Fibroblast of villous mesenchyme (primary cell): ENCODE measurements around the gene DAP3. TPM values are rescaled to one million over a fixed set of nuclear protein-coding genes. Genes with fewer than 3 reads are reported as not detected.
A peak's percentile ranks its signal among the peaks of the same experiment; 100 is the strongest.

Experiments
- DNase-seq: peaks from one replicate; pipeline ENCODE4 v3.0.0-alpha.2; 2010; ENCODE audit warnings: low read depth
- H3K4me3 ChIP-seq: 2 replicates; pipeline ENCODE4 v1.5.1; 2011; ENCODE audit warnings: low read depth, mild to moderate bottlenecking, low read length
- total RNA-seq: library from RNA; depleted of rRNA; stranded (reverse); fragments of >200 nt; gene quantifications from 2 replicates; pipeline ENCODE4 v1.2.3, GENCODE V29; 2012
- TF ChIP-seq, protein P1 (sequence below): IDR thresholded peaks from 2 replicates; pipeline ENCODE4 v1.5.1; 2012; ENCODE audit warnings: low read depth, mild to moderate bottlenecking, low read length; ENCODE audit not compliant: insufficient read depth

Gene DAP3
- total RNA-seq, 1 donor: 87.2 TPM

DNA sequence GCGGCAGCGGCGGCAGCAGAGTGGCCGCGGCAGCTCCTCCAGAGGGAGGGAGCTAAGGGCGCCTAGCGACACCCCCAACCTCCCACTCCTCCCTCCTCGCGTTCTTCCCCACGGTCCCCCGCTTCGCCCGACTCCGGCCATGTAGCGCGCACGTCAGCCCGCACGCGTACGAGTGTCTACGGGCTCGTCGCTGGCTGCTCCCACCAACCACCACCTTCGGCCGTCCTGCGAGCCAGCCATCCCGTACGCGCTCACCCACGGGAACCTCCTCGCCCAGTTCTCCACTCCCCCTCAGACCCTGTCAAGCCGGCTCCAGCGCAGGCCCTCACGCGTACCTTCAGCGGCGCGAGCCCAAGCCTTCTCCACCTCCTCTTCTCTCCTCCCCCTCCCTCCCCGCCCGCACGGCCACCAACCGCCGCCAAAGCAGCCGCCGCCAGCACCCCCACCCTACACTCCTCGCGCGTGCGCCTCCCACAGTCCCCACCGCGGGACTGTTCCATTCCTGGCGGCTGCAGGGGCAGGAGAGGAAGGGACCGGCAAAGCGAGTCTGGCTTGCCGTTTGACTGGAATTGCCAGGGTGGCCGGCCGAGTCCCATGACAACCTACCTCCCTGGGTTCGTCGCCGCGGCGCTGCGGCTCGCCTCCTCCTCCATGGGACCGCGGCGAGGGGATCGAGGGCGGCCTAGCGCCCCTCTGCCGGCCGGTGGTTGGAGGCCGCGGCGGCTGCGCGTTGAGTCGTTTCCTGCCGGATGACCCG is 389 bp upstream of the DAP3 start, which contains the start of gene YY1AP1:
Gene YY1AP1, minus strand, starts transcription at position 451 of the 757 bp plus-strand sequence. CDS start 8,338 bp downstream, outside the sequence.
- DNase-seq: peak; percentile 91
- TF ChIP-seq, protein P1, sequence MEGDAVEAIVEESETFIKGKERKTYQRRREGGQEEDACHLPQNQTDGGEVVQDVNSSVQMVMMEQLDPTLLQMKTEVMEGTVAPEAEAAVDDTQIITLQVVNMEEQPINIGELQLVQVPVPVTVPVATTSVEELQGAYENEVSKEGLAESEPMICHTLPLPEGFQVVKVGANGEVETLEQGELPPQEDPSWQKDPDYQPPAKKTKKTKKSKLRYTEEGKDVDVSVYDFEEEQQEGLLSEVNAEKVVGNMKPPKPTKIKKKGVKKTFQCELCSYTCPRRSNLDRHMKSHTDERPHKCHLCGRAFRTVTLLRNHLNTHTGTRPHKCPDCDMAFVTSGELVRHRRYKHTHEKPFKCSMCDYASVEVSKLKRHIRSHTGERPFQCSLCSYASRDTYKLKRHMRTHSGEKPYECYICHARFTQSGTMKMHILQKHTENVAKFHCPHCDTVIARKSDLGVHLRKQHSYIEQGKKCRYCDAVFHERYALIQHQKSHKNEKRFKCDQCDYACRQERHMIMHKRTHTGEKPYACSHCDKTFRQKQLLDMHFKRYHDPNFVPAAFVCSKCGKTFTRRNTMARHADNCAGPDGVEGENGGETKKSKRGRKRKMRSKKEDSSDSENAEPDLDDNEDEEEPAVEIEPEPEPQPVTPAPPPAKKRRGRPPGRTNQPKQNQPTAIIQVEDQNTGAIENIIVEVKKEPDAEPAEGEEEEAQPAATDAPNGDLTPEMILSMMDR: no peak
- peak within 1 kb of the TSS; percentile 94 for H3K4me3 ChIP-seq

DNA sequence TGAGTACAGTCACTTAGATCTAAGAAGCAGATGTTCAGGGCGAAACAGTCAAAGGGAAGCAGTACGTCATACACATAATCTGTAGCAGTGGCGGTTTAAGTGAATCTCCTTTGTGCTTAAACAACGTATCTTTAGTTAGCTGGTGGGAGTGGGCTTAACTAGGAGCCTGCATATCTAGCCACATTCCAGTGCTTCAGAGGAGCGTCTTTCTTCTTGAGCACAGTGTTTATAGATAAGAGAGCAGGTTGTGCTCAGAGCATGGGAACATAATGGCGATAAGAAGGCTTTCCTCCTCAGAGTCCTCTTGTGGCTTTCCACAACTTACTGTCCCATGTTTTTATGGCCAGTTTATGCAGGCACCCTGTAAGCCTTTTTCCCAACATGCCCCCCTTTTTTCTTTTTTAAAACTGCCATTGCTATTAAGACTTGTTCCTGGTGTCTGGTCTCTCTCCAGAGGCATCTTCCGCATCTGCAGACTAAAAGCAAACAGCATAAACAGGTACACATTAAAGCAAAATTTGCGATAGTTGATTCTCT is 3.2 kb downstream of the DAP3 start:
- TF ChIP-seq, protein P1: no peak
- H3K4me3 ChIP-seq: no peak overlapping the region
- no peak for DNase-seq

DNA sequence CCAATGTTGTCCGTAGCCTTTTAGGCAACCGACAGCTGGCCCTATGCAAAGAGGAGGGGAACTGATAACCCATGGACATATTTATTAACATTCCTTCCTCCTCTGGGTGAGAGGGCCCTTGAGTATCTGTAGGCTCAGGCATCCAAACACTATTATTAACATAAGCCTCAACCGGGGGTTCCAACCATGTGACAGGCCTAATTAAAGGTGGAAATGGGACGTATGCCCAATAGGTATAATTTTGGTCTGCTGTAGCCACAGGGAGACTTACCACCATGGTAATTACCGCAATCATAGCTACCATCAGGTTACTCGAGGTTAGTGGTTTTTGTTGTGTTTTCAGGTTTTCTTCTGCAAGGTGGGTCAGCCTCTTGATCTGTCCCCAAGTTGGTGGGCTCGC is 5.3 kb downstream of the DAP3 start:
- DNase-seq: no peak
- TF ChIP-seq, protein P1: no peak
- H3K4me3 ChIP-seq: no peak overlapping the region

DNA sequence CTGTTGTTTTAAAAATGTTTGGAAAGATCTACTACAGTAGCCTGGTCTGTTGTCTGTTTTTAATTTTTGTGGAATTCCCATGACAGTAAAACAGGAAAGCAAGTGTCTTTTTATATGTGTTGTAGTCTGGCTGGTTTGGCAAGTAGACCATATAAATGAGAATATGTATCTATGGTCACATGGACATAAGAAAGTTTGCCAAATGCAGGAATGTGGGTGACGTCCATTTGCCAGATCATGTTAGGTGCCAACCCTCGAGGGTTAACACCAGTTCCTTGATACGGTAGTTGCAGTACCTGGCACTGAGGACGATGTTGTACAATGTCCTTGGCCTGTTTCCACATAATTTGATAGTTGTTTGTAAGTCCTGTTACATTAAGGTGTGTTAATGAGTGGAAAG is 6.2 kb downstream of the DAP3 start:
- TF ChIP-seq, protein P1: no peak
- DNase-seq: no peak

DNA sequence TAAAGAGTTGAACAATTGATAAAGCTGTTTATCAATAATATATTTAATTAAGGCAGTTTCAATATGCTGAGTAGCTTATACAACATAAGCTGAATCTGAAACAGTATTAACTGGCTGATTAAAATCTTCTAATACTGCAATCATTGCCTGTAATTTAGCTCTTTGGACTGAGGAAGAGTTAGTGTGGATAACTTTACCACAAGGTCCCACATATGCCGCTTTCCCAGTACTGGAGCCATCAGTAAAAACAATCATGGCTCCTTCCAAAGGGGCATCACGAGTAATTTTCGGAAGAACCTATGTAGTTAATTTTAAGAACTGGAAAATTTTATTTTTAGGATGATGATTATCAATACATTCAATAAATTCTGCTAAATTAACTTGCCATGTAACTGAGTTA is 6.7 kb downstream of the DAP3 start:
- DNase-seq: no peak
- no peak overlapping the region for H3K4me3 ChIP-seq
- TF ChIP-seq, protein P1: no peak

More for the DNA sequence above, 6.2 kb downstream of the DAP3 start:
- H3K4me3 ChIP-seq: no peak overlapping the region

DNA sequence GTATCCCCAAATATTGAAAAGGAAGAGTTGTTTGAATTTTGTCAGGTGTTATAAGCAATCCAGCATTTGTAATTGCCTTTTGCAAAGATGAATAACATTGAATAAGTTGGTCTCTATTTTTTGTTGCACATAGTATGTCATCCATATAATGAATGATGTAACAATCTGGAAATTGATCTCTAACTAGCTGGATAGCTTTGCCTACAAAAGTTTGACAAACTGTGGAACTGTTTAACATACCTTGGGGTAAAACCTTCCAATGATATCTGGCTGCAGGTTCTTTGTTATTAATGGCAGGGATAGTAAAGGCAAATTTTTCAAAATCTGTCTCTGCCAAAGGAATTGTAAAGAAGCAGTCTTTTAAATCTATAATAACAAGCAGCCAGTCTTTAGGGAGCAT is 7.6 kb downstream of the DAP3 start:
- no peak overlapping the region for H3K4me3 ChIP-seq
- no peak for DNase-seq
- TF ChIP-seq, protein P1: no peak
